ENCODE data around the gene WWTR1.

WWTR1 gene

DNA sequence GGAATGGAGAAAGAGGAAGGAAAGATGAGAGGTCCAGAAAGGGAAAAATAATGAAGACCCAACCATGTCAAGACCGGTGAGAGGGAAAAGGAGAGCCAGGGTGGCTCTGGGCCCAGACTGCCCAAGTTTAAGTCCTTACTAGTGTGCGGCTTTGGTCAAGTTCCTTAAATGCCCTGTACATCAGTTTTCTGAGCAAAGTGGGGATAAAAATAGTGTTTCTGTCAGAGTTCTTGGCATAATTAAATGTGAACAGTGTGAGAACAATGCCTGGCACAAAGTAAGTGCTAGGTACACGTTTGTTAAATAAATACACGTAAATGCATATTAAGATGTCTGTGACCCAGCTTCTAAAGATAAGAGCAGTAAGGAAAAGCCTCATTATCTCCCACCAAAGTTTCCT, 23.8 kb downstream of the WWTR1 start:
- no peak for TF ChIP-seq REST (IDR thresholded peaks at IDR 0.05; ENCODE audit: insufficient replicate concordance, low read depth)
- TF ChIP-seq SPI1 (IDR thresholded peaks at IDR 0.05; ENCODE audit: borderline replicate concordance, low read depth): no peak
- Histone ChIP-seq H3K27ac (replicated peaks) (no peak overlapping the region), H3K4me3 (replicated peaks; ENCODE audit: insufficient read depth, low read length) (no peak overlapping the region), H3K27me3 (ENCODE audit: insufficient read depth, poor library complexity, severe bottlenecking) (peaks cover 10% of the 10 kb centered on the region)
- no peak for DNase-seq (ENCODE audit: low read depth in 1 of 2, low spot score in 1 of 2)

GRCh38 chr3:149632225-149632624, 25.6 kb downstream of the WWTR1 start:
- no peak overlapping the region for H3K27ac ChIP-seq (replicated peaks)
- TF ChIP-seq CTCF (IDR thresholded peaks at IDR 0.05; ENCODE audit: insufficient read depth, low read length) (no peak), GABPA (IDR thresholded peaks at IDR 0.05; ENCODE audit: low read depth) (no peak), SPI1 (IDR thresholded peaks at IDR 0.05; ENCODE audit: borderline replicate concordance, low read depth) (no peak), REST (IDR thresholded peaks at IDR 0.05; ENCODE audit: insufficient replicate concordance, low read depth) (no peak), POLR2AphosphoS5 (IDR thresholded peaks at IDR 0.05; ENCODE audit: low read depth) (no peak)
- DNase-seq (ENCODE audit: low read depth in 1 of 2, low spot score in 1 of 2): no peak

DNA sequence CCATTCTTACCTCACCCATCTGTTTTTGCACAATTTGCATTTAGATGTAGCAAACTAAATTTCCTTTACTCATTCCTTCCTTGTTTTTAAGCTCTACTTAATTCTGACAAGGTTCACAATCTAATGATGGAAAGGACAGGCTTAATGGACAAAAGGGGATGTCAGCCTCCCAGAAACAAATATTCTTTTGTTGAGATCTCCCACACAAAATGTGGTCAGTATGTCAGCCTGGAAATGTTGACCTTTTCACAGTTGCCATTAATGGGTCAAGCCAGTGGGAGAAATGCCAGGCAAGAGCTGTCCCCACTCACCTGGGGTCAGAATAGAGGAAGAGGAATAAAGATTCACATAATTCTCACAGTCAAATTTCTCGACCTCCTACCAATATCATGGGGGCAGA, 27.0 kb downstream of the WWTR1 start:
- Histone ChIP-seq H3K4me3 (replicated peaks; ENCODE audit: insufficient read depth, low read length) (no peak overlapping the region), H3K27me3 (ENCODE audit: insufficient read depth, poor library complexity, severe bottlenecking) (peaks cover 11% of the 10 kb centered on the region), H3K27ac (replicated peaks) (no peak overlapping the region)
- no peak for DNase-seq (ENCODE audit: low read depth in 1 of 2, low spot score in 1 of 2)
- no peak for TF ChIP-seq GABPA (IDR thresholded peaks at IDR 0.05; ENCODE audit: low read depth)

More at GRCh38 chr3:149632225-149632624, 25.6 kb downstream of the WWTR1 start:
- Histone ChIP-seq H3K4me3 (replicated peaks; ENCODE audit: insufficient read depth, low read length) (no peak overlapping the region), H3K27me3 (ENCODE audit: insufficient read depth, poor library complexity, severe bottlenecking) (peaks cover 10% of the 10 kb centered on the region)

DNA sequence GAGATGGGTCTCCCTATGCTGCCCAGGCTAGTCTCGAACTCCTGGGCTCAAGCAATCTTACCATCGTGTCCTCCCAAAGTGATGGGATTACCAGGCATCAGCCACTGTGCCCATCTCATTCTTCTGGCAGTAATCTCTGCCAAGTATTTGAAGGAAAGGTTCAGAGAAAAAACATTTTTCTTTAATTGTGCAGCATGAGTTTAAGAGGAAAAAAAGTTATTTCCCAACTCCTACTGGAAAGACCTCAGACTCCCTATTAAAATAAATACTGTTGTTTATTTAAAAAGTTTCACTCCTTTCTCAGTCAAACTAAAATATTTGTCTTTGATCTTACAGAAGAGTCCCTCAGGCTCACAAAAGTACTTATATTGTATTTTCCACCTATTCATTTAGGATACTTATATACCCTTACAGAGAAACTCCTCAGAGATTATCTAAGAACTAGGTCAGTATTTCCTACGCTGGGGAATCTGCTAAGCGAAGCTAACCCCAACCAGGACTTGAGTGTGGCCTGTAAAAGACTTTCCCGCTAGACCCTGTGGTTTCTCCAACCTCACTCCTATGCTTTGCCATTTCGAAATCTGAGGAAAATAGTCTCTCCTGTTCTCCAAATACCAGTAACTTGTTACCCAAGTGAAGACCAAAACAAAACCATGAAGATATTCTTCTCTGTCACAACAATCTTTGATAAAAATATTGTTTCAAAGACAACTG, 28.7 kb downstream of the WWTR1 start:
- no peak for DNase-seq (ENCODE audit: low read depth in 1 of 2, low spot score in 1 of 2)
- H3K27ac ChIP-seq (replicated peaks): no peak overlapping the region
- H3K4me3 ChIP-seq (replicated peaks; ENCODE audit: insufficient read depth, low read length): no peak overlapping the region
- TF ChIP-seq SPI1 (IDR thresholded peaks at IDR 0.05; ENCODE audit: borderline replicate concordance, low read depth) (no peak), POLR2AphosphoS5 (IDR thresholded peaks at IDR 0.05; ENCODE audit: low read depth) (no peak), GABPA (IDR thresholded peaks at IDR 0.05; ENCODE audit: low read depth) (no peak), CTCF (IDR thresholded peaks at IDR 0.05; ENCODE audit: insufficient read depth, low read length) (no peak), REST (IDR thresholded peaks at IDR 0.05; ENCODE audit: insufficient replicate concordance, low read depth) (no peak)
- H3K27me3 ChIP-seq (ENCODE audit: insufficient read depth, poor library complexity, severe bottlenecking): peaks cover 12% of the 10 kb centered on the region

All from HL-60 (cell line).